WTC11 (cell line): Measurements from ENCODE around the gene CLDN22. TPM values are rescaled to one million over a fixed set of nuclear protein-coding genes. Genes with fewer than 3 reads are reported as not detected.

Experiments used
- ATAC-seq: fragments of 200-7000 bp; cut with Tn5 transposase; 2 replicates; pipeline ENCODE4 v1.10.0; 2021; ENCODE audit warnings: mild to moderate bottlenecking, moderate library complexity
- CTCF ChIA-PET: fragments of 300-600 bp; sonication (Branson Sonifier 250); formaldehyde crosslinking; loops from one replicate; lab custom pipeline; 2021; ENCODE audit warnings: antibody characterized with exemption; lab: Charles Lee
- POLR2A ChIA-PET: fragments of 350-600 bp; sonication (Branson Sonifier 250); formaldehyde crosslinking; loops from one replicate; lab custom pipeline; 2021; ENCODE audit warnings: antibody characterized with exemption; lab: Charles Lee
- DNase-seq: peaks from one replicate; pipeline ENCODE4 v3.0.0; 2021; ENCODE audit warnings: low spot score
- H3K27ac Mint-ChIP-seq: 2 replicates; pipeline ENCODE4 v1.8.0; 2021; ENCODE audit warnings: mixed read lengths
- H3K27me3 Mint-ChIP-seq: 2 replicates; pipeline ENCODE4 v1.8.0; 2021; ENCODE audit warnings: low read depth, mild to moderate bottlenecking, moderate library complexity, mixed read lengths
- H3K36me3 Mint-ChIP-seq: 2 replicates; pipeline ENCODE4 v1.8.0; 2021; ENCODE audit warnings: mixed read lengths
- H3K4me1 Mint-ChIP-seq: 2 replicates; pipeline ENCODE4 v1.8.0; 2022; ENCODE audit warnings: mixed read lengths
- H3K4me3 Mint-ChIP-seq: 2 replicates; pipeline ENCODE4 v1.8.0; 2021; ENCODE audit warnings: mild to moderate bottlenecking, moderate library complexity, mixed read lengths
- H3K9me3 Mint-ChIP-seq: 2 replicates; pipeline ENCODE4 v1.8.0; 2021; ENCODE audit warnings: mixed read lengths
- ATF1 ChIP-seq: sonication (generic); formaldehyde crosslinking; IDR thresholded peaks from 2 replicates; pipeline ENCODE4 v1.8.1; 2023; ENCODE audit warnings: mild to moderate bottlenecking, moderate library complexity, missing genetic modification reagents
- CREM ChIP-seq: sonication (generic); formaldehyde crosslinking; IDR thresholded peaks from 2 replicates; pipeline ENCODE4 v1.8.1; 2022; ENCODE audit warnings: mild to moderate bottlenecking, missing genetic modification reagents, moderate library complexity
- ERG ChIP-seq: fragments of 250-450 bp; sonication (Bioruptor Pico); IDR thresholded peaks from 2 replicates; pipeline ENCODE4 v1.8.0; 2021; ENCODE audit warnings: mild to moderate bottlenecking
- GRHL2 ChIP-seq: fragments of 250-450 bp; sonication (Bioruptor Pico); IDR thresholded peaks from 2 replicates; pipeline ENCODE4 v1.8.0; 2022; ENCODE audit warnings: mild to moderate bottlenecking, moderate library complexity; ENCODE audit not compliant: insufficient replicate concordance, severe bottlenecking
- MXD4 ChIP-seq: fragments of 250-450 bp; sonication (Bioruptor Pico); IDR thresholded peaks from 2 replicates; pipeline ENCODE4 v1.8.0; 2021; ENCODE audit warnings: mild to moderate bottlenecking, moderate library complexity, borderline replicate concordance
- MYBL2 ChIP-seq: sonication (generic); formaldehyde crosslinking; IDR thresholded peaks from 2 replicates; pipeline ENCODE4 v1.8.1; 2023; ENCODE audit warnings: mild to moderate bottlenecking, moderate library complexity, missing genetic modification reagents
- NFE2L1 ChIP-seq: sonication (generic); formaldehyde crosslinking; IDR thresholded peaks from 2 replicates; pipeline ENCODE4 v1.8.1; 2023; ENCODE audit warnings: missing genetic modification reagents
- NR2C2 ChIP-seq: sonication (generic); formaldehyde crosslinking; IDR thresholded peaks from 2 replicates; pipeline ENCODE4 v1.8.0; 2022; ENCODE audit warnings: mild to moderate bottlenecking, missing genetic modification reagents
- RORB ChIP-seq: fragments of 250-450 bp; sonication (Bioruptor Pico); IDR thresholded peaks from 2 replicates; pipeline ENCODE4 v1.9.0; 2021; ENCODE audit warnings: mild to moderate bottlenecking
- SOX15 ChIP-seq: fragments of 250-450 bp; sonication (Bioruptor Pico); IDR thresholded peaks from 2 replicates; pipeline ENCODE4 v1.9.0; 2021; ENCODE audit warnings: mild to moderate bottlenecking
- SP1 ChIP-seq: sonication (generic); formaldehyde crosslinking; conservative IDR thresholded peaks from 2 replicates; pipeline ENCODE4 v1.8.1; 2022; ENCODE audit warnings: missing genetic modification reagents
- STAT6 ChIP-seq: sonication (generic); formaldehyde crosslinking; conservative IDR thresholded peaks from 2 replicates; pipeline ENCODE4 v1.8.1; 2023; ENCODE audit warnings: mild to moderate bottlenecking, low read depth, missing genetic modification reagents, moderate library complexity
- TEAD4 ChIP-seq: sonication (generic); formaldehyde crosslinking; IDR thresholded peaks from 2 replicates; pipeline ENCODE4 v1.8.0; 2022; ENCODE audit warnings: mild to moderate bottlenecking, missing genetic modification reagents
- ZMAT4 ChIP-seq: fragments of 250-450 bp; sonication (Bioruptor Pico); IDR thresholded peaks from 2 replicates; pipeline ENCODE4 v1.9.0; 2021; ENCODE audit warnings: mild to moderate bottlenecking
- ZNF423 ChIP-seq: fragments of 250-450 bp; sonication (Bioruptor Pico); IDR thresholded peaks from 2 replicates; pipeline ENCODE4 v2.1.2; 2022; ENCODE audit warnings: mild to moderate bottlenecking, moderate library complexity
- ZNF532 ChIP-seq: fragments of 250-450 bp; sonication (Bioruptor Pico); IDR thresholded peaks from 2 replicates; pipeline ENCODE4 v1.9.0; 2021; ENCODE audit warnings: mild to moderate bottlenecking, borderline replicate concordance
- ZSCAN18 ChIP-seq: fragments of 250-450 bp; sonication (Bioruptor Pico); IDR thresholded peaks from 2 replicates; pipeline ENCODE4 v2.1.2; 2022; ENCODE audit warnings: mild to moderate bottlenecking, moderate library complexity
- total RNA-seq: library from RNA; stranded (reverse); gene quantifications from 3 replicates; pipeline ENCODE4 v1.2.3, GENCODE V29; 2021

Gene CLDN22
- total RNA-seq, 1 experiment from 2014 or later, result not detected

GRCh38 chr4:183354219-183354618 lies 34.1 kb upstream of the CLDN22 start:
- no peak overlapping the region for H3K4me3 Mint-ChIP-seq
- TF ChIP-seq MYBL2 (CRISPR knock-in tag), result no peak
- TF ChIP-seq NFE2L1 (CRISPR knock-in tag), result no peak
- H3K27me3 Mint-ChIP-seq, result no peaks in the 10 kb centered on the region; the same call in 1 of the 2 replicates
- CTCF ChIA-PET, result no interaction called here
- no peaks in the 10 kb centered on the region for H3K36me3 Mint-ChIP-seq
- DNase-seq (no peak), ATAC-seq (no peak)
- H3K9me3 Mint-ChIP-seq, result no peaks in the 10 kb centered on the region
- no peak overlapping the region for H3K27ac Mint-ChIP-seq
- H3K4me1 Mint-ChIP-seq, result peaks cover 8% of the 10 kb centered on the region
- POLR2A ChIA-PET, result no interaction called here

GRCh38 chr4:183353557-183353956 lies 33.5 kb upstream of the CLDN22 start:
- Mint-ChIP-seq H3K27me3 (no peaks in the 10 kb centered on the region; the same call in 1 of the 2 replicates), H3K4me1 (peaks cover 7% of the 10 kb centered on the region), H3K36me3 (no peaks in the 10 kb centered on the region), H3K4me3 (no peak overlapping the region), H3K27ac (no peak overlapping the region), H3K9me3 (no peaks in the 10 kb centered on the region)
- TF ChIP-seq NR2C2, result no peak
- TF ChIP-seq ERG (CRISPR knock-in tag), result no peak
- CTCF ChIA-PET, result no interaction called here
- POLR2A ChIA-PET, result no interaction called here
- DNase-seq, result no peak
- ATAC-seq, result peak; percentile 39

- H3K36me3 Mint-ChIP-seq, result no peaks in the 10 kb centered on the region
- ChIA-PET CTCF (interaction anchor here (0.6 kb wide), 1 partner anchor 11 kb away, joined by 3 read pairs; no protein-coding TSS in a partner anchor), POLR2A (no interaction called here)
- DNase-seq (no peak), ATAC-seq (no peak)
- H3K4me1 Mint-ChIP-seq, result 0 out of 2 replicates have a peak, but pooled peaks cover 3% of the 10 kb centered on the region
- TF ChIP-seq STAT6 (CRISPR knock-in tag), result no peak
- TF ChIP-seq CREM, result no peak
- TF ChIP-seq RORB (CRISPR knock-in tag), result no peak
- TF ChIP-seq TEAD4 (CRISPR knock-in tag), result no peak
- no peak for TF ChIP-seq SP1 (CRISPR knock-in tag)
- TF ChIP-seq ZMAT4 (CRISPR knock-in tag), result no peak
- no peak for TF ChIP-seq GRHL2 (CRISPR knock-in tag)
- TF ChIP-seq ATF1, result no peak
- TF ChIP-seq ZSCAN18 (CRISPR knock-in tag), result no peak
- no peaks in the 10 kb centered on the region; the same call in 1 of the 2 replicates for H3K27me3 Mint-ChIP-seq
- H3K9me3 Mint-ChIP-seq, result no peaks in the 10 kb centered on the region
- H3K4me3 Mint-ChIP-seq, result no peak overlapping the region
- no peak overlapping the region for H3K27ac Mint-ChIP-seq
Measured at GRCh38 chr4:183352546-183352945, 32.5 kb upstream of the CLDN22 start.

- no peaks in the 10 kb centered on the region for H3K36me3 Mint-ChIP-seq
- ChIA-PET CTCF (interaction anchor here (1.1 kb wide), 1 partner anchor 57 kb away, joined by 3 read pairs; no protein-coding TSS in a partner anchor), POLR2A (no interaction called here)
- no peaks in the 10 kb centered on the region for H3K27me3 Mint-ChIP-seq
- no peaks in the 10 kb centered on the region for H3K9me3 Mint-ChIP-seq
- H3K4me1 Mint-ChIP-seq, result no peaks in the 10 kb centered on the region
- no peak for ATAC-seq
- H3K27ac Mint-ChIP-seq, result no peak overlapping the region
- no peak overlapping the region for H3K4me3 Mint-ChIP-seq
- no peak for DNase-seq
- no peak for TF ChIP-seq ZNF532 (CRISPR knock-in tag)
- TF ChIP-seq ZNF423, result no peak
- no peak for TF ChIP-seq ZSCAN18 (CRISPR knock-in tag)
- TF ChIP-seq MXD4 (CRISPR knock-in tag), result no peak
- TF ChIP-seq SOX15 (CRISPR knock-in tag), result no peak
Measured at GRCh38 chr4:183350317-183351071, 30.4 kb upstream of the CLDN22 start.
